Activated naive CD4-positive, alpha-beta T cell treated with anti-CD3 and anti-CD28 coated beads, Interleukin-2, amount 50 U/mL, for 72 hours (primary cell): Measurements from ENCODE around the gene TRMT2A. TPM values are rescaled to one million over a fixed set of nuclear protein-coding genes. Genes with fewer than 3 reads are reported as not detected.
"Not testable (repeated sequence)": the region's sequence is repeated elsewhere in the genome, so short reads cannot be mapped to it uniquely, and the experiment has no call there.

Experiments
- ATAC-seq, 2 donors: fragments of 150-1000 bp; cut with Tn5 transposase; 2 replicates each; pipeline ENCODE4 v1.10.0; 2021; ENCODE audit warnings: mild to moderate bottlenecking in 2 of 2, moderate library complexity in 2 of 2
- DNase-seq, 2 donors: peaks; one replicate each; pipeline ENCODE4 v3.0.0; 2021 to 2022; ENCODE audit warnings: low spot score in 2 of 2
- H3K27ac Mint-ChIP-seq, 2 donors: one replicate each; pipeline ENCODE4 v1.8.0; 2022; ENCODE audit warnings: mild to moderate bottlenecking in 2 of 2, mixed read lengths in 2 of 2
- H3K36me3 Mint-ChIP-seq, 2 donors: one replicate each; pipeline ENCODE4 v1.8.0; 2022; ENCODE audit warnings: mixed read lengths in 2 of 2
- H3K9me3 Mint-ChIP-seq, 2 donors: one replicate each; pipeline ENCODE4 v1.8.0; 2022; ENCODE audit warnings: mixed read lengths in 2 of 2
- total RNA-seq, 2 donors: library from RNA; stranded (reverse); gene quantifications; one replicate each; pipeline ENCODE4 v1.2.3, GENCODE V29; 2022

The TRMT2A gene, protein sequence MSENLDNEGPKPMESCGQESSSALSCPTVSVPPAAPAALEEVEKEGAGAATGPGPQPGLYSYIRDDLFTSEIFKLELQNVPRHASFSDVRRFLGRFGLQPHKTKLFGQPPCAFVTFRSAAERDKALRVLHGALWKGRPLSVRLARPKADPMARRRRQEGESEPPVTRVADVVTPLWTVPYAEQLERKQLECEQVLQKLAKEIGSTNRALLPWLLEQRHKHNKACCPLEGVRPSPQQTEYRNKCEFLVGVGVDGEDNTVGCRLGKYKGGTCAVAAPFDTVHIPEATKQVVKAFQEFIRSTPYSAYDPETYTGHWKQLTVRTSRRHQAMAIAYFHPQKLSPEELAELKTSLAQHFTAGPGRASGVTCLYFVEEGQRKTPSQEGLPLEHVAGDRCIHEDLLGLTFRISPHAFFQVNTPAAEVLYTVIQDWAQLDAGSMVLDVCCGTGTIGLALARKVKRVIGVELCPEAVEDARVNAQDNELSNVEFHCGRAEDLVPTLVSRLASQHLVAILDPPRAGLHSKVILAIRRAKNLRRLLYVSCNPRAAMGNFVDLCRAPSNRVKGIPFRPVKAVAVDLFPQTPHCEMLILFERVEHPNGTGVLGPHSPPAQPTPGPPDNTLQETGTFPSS
- 10 to 100 TPM; 79.9 to 93.9 TPM for total RNA-seq

DNA sequence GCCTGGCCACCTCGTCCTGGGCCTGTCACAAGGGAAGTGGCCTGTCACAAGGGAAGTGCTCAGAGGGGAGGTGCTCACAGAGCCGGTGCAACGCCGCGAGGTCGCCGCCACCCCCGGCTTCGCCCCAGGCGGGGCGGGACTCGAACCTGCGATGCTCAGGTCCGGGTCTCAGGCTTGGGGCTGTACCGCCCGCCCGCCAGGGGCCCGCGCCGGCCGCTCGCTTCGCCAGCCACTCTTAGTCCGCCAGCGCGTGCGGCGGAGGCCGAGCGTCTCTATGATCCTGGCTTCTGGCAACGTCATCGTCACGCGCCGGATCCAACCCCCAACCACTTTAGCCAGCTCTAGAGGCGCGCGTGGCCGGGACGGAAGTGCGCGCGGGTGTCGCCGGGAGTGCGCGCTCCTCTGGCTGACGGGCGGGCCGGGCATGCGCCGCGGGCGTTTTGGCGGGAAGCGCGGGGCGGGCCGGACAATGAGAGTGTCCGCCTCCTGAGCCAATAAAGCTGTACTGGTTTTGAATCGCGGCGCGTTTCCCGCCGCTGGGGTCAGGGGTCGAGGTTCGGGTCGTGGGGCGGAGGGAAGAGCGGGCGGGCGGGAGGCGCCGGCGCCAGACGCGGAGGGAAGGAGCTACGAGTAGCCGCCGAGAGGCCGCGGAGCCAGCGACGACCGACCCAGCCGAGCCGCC, at the start of gene TRMT2A:
TRMT2A (minus strand) TSS at position 276 of the 682 bp plus-strand sequence. CDS start 320 bp downstream, outside the sequence.
- Mint-ChIP-seq H3K36me3 (peaks cover 46 to 50% of the 10 kb centered on the region in 2 donors), H3K27ac (peak within 1 kb of the TSS; percentile 93 to 97), H3K9me3 (no peaks in the 10 kb centered on the region)
- DNase-seq (peak; percentile 98 to 99), ATAC-seq (peak; percentile 79 to 86)

DNA sequence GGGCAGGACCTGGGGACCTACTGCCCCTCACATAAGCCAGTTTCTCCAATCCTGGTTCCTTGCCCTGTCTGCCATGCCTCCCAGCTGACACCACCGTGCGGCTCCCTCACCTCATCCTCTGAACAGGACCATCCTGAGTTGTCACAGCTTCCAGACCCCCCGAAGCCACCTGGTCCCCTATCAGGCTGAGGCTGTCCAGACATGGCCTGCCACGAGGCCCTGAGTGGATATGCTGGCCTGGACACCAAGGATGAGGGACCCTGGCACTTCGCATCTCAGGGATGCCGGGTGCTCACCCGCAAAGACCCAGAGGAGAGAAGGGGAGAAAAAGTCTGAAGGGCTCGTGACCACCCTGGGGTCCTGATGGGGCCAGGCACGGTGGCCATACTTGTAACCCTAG, 49.7 kb upstream of the TRMT2A start:
- ATAC-seq (no peak), DNase-seq (no peak)
- Mint-ChIP-seq H3K27ac (no peak overlapping the region), H3K9me3 (peaks cover 0 to 5% of the 10 kb centered on the region in 2 donors), H3K36me3 (no peaks in the 10 kb centered on the region)

DNA sequence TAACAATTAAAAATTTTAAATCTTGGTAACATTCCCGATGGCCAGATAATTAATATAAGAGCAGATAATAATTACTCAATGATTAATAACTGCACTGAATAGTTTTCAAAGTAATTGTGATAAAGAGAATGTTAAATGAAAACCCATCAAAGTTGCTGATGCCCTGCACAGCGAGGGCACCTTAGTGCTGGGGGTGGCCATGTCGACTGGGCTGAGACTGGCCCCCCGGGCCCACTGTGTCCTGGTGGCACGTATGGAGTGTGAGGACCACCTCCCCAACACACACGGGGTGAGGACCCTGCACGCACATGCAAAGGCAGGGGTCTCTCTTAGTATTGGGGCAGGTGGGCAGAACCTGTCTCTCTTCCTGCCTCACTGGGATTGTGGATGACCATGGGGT, 48.9 kb upstream of the TRMT2A start:
- Mint-ChIP-seq H3K36me3 (no peaks in the 10 kb centered on the region), H3K27ac (no peak overlapping the region), H3K9me3 (peaks cover 0 to 5% of the 10 kb centered on the region in 2 donors)
- no peak for ATAC-seq
- no peak for DNase-seq

DNA sequence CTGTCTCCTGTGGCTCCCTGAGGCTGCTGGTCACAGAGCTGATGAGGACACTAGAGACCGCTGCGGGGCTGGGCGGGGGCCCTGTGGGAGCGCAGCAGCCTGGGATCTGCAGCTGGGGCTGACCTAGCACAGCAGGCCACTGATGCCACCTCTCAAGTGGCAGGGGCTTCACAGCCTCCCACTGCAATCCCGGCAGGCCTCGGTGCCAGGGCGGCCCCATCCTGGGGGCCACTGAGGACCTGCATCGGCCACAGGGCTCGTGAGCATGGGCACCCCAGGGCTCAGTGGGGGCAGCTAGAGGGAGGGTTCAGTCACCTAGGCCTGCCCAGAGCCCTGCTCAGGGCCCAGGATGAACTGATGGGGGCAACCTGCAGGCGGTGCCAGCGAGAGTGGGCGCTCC, 48.4 kb upstream of the TRMT2A start:
- ATAC-seq (no peak), DNase-seq (no peak)
- no peaks in the 10 kb centered on the region for H3K36me3 Mint-ChIP-seq
- peaks cover 0 to 5% of the 10 kb centered on the region in 2 donors for H3K9me3 Mint-ChIP-seq
- no peak overlapping the region for H3K27ac Mint-ChIP-seq

DNA sequence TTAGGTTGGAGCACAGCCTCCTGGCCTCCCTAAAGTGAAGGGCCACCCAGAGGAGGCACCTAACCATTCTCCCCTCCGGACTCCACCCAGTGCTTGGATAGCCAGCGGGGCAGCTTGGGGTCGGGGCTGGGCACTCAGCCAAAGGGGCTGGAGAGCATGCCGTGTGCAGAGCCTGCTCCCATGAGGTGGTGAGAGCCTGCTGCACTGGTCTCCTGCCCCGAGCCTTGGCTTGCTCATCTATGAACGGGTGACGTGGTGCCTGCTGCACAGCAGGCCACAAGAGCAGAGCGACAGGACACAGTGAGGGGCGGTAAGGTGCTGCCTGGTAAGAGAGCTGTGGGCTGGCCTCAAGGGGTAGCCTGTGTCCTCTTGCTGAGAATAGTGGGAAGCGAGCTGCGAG, 47.8 kb upstream of the TRMT2A start:
- ATAC-seq (no peak), DNase-seq (no peak)
- H3K9me3 Mint-ChIP-seq, result peaks cover 0 to 5% of the 10 kb centered on the region in 2 donors
- H3K27ac Mint-ChIP-seq, result no peak overlapping the region
- H3K36me3 Mint-ChIP-seq, result no peaks in the 10 kb centered on the region

DNA sequence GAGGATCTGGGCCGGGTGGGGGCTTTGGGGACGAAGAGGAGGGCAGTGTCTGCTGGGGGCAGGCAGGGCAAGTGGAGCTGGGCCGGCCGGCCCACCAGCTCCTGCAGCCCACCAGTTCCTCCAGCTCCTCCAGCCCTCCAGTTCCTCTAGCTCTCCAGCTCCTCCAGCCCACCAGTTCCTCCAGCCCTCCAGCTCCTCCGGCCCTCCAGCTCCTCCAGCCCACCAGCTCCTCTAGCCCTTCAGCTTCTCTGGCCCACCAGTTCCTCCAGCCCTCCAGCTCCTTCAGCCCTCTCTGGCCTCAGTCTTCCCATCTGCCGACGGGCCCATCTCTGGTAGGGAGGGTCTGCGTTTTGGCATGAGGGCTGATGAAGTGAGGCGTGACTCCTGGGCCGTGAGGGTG, 43.0 kb upstream of the TRMT2A start:
- DNase-seq, result no peak
- no peaks in the 10 kb centered on the region for H3K36me3 Mint-ChIP-seq
- ATAC-seq, result no peak
- H3K9me3 Mint-ChIP-seq, result peaks cover 0 to 5% of the 10 kb centered on the region in 2 donors
- H3K27ac Mint-ChIP-seq, result peak overlapping the region in 1 of 2 donors; percentile 36

DNA sequence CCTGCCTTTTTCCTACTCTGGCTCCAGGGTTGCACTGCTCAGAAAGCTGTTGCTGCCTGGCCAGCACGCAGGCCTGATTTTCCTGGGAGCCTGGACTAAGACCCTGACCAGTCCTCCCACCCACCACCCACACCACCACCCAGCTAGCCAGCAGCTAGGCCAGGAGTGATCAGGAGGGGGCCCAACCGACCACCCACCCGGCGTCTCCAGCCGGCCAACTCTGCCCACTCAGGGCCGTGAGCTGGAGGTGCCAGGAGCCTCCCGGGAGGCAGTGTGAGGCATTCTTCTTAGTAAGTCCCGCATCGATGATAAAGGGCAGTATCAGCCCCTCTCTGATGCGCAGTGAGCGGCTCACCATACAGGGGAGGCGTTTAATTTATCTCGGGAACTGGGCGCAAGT, 42.5 kb upstream of the TRMT2A start:
- H3K27ac Mint-ChIP-seq, H3K36me3 Mint-ChIP-seq, ATAC-seq, H3K9me3 Mint-ChIP-seq, DNase-seq: not testable (repeated sequence)

DNA sequence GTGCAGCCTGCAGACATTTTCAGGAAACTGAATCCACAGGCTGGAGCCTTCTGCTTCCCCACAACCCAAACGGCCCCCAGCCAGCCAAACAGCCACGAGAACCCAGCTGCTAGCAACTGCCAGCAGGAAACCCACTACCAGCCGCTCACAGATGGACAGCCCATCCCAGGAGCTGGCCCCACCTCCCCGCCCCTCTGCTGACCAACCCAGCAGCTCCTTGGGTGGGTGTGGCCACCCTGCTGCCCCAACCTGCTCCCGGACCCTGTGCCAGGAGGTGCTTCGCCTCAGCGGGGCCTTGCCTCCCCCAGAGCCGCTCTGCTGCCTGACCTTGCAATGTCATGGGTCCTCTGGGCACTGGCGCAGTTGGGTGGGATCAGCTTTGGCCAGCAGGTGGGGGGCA, 42.0 kb upstream of the TRMT2A start:
- H3K27ac Mint-ChIP-seq, result no peak overlapping the region
- peaks cover 0 to under 1% of the 10 kb centered on the region in 2 donors for H3K9me3 Mint-ChIP-seq
- H3K36me3 Mint-ChIP-seq, result no peaks in the 10 kb centered on the region
- no peak for ATAC-seq
- DNase-seq, result no peak

DNA sequence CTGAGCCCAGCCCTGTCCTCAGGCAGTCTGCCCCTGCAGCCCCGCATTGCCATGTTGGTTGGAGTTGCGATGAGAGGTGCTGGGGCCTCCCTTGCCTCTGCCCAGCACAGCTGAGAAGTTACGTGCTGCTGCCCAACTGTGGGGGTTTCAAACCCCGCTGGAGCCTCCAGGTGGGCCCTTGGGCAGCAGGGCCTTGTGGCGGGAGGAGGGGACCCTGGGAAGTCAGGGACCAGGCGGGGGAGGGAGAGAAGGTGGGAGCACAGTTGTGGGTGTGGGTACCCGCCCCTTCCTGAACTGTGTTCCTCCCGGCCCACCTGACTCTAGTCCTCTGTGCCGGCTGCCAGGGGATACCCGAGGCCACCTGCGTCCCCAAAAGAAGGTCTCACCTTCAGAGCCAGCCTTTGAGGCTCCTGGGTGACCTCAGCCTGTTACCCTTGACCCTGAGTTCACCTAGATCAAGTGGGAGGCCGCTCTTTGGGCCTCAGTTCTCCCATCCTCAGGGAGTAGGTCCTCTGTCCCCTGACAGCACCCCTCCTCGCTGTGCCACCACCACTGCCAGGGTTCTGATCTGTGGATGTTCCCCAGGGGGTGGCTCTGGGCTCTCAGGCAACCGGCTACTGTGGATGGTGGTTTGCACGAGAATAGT, 41.5 kb upstream of the TRMT2A start:
- DNase-seq (no peak), ATAC-seq (no peak)
- Mint-ChIP-seq H3K36me3 (no peaks in the 10 kb centered on the region), H3K9me3 (no peaks in the 10 kb centered on the region), H3K27ac (no peak overlapping the region)

DNA sequence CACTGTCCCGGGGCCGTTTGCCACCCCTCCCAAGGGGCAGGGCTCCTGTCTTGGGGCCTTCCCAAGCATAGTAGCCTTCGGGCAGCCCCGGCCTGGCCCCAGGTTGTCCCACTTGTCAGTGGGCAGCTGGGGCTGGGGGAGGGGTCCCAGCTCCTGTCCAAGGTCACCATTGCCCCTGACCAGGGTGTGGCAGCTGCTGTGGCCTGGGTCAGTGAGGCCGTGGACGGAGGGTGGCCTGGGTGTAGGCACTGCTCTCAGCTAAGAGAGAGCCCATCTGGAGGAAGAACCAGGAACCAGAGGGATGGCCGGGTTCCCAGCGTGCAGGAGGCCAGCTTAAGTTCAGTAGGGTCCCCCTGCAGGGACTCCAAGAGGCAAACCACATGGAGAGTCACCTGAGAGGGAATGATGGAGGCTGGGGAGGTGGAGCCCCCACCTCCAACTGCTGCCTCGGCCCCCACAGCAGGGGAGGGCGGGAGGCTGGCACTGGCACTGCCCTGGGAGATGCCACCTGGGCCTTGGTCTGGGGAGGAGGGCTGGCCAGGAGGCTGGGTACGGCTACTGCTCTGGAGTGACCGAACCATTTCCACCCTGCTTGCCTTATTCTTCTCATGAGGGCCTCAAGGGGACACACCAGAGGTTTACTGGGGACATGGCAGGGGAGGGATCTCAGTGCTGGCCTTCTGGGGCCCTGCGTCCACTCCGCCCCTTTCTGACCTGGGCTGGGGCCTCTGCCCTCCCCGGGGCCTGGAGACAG, 40.6 kb upstream of the TRMT2A start:
- Mint-ChIP-seq H3K9me3 (no peaks in the 10 kb centered on the region), H3K27ac (no peak overlapping the region), H3K36me3 (no peaks in the 10 kb centered on the region)
- ATAC-seq (peak in 1 of 2 donors; percentile 7), DNase-seq (no peak)

DNA sequence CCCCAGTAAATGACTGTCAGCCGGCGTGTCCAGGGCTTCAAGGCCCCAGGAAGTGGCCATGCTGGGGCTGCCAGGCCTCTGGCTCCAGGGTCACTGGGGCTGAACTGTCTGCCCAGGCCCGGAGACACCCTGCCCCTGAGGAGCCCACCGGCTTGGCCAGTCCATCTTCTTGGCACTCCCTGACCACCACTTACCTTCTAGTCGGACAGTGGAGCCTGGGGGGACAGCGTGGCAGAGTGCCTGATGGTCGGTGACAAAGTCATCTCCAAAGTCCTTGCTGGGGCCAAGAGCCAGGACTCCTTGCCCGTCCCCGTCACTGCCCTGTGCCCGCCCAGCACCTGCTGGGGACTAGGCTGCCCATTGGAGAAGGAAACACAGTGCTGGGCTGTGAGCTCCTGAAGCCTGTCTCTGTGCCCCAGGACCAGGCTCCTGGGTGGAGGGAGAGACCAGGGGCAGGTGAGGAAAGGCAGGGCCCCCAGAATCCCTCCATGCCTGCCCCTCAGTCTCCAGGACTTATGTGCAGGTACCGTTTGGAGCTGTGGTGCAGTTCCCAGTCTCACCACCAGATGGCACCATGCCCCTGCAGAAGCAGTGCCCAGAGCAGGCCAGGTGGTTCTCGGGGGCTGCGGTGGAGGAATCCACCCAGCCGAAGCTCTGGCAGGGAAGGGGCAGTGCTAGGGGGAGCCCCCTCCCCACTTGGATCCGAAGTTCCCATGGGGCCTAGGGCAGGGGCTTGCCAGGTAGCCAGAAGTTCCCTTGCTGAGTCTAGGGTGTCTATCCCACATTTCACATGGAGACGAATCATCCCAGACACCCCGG, 39.8 kb upstream of the TRMT2A start:
- no peaks in the 10 kb centered on the region for H3K9me3 Mint-ChIP-seq
- H3K27ac Mint-ChIP-seq, result no peak overlapping the region
- H3K36me3 Mint-ChIP-seq, result no peaks in the 10 kb centered on the region
- ATAC-seq (peak; percentile 82 to 89), DNase-seq (peak; percentile 77 to 93)

DNA sequence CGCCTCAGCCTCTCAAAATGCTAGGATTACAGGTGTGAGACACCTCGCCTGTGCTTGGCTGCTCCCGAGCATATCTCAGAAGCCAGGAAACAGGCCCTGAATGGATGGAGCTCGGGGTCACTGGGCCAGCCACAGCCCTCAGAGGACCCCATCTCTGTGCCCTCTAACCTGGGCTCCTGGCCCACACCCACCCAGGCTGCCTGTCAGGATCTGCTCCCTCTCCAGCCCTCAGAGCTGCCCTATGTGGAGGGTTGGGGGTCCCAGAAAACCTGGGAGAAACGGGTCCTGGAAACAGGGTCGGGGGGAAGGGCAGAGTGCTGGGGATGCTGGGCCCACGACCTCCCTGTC, 39.0 kb upstream of the TRMT2A start:
- Mint-ChIP-seq H3K27ac (no peak overlapping the region), H3K36me3 (no peaks in the 10 kb centered on the region), H3K9me3 (no peaks in the 10 kb centered on the region)
- DNase-seq (no peak), ATAC-seq (no peak)

DNA sequence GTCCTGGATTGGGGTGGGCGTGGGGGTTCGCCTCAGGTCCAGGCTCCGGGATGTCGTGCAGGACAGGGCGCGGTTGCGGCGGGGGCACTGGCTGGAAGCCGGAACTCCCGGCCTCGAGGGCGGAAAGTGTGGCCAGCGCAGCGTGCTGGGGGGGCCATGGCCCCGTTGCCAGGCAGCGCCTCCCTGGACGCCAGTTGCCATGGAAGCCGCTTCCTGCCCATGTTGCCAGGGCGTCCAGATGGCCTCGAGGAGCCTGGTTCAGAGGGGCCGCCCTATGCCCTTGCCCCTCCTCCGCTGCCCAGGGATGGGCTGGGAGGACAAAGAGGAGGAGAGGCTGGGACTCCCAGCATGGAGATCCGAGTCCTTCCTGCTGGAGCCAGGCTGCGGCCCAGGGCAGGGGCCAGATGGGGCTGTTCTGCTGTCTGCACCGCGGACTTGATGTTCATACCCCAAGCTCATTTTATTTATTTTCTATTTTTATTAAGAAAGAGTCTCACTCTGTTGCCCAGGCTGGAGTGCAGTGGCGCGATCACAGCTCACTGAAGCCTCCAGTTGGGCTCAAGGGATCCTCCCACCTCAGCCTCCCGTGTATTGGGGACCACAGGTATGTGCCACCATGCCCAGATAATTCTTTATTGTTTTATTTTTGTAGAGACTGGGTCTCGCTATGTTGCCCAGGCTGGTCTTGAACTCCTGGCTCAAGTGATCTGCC, 38.5 kb upstream of the TRMT2A start:
- Mint-ChIP-seq H3K36me3 (no peaks in the 10 kb centered on the region), H3K27ac (no peak overlapping the region), H3K9me3 (no peaks in the 10 kb centered on the region)
- DNase-seq (no peak), ATAC-seq (no peak)

DNA sequence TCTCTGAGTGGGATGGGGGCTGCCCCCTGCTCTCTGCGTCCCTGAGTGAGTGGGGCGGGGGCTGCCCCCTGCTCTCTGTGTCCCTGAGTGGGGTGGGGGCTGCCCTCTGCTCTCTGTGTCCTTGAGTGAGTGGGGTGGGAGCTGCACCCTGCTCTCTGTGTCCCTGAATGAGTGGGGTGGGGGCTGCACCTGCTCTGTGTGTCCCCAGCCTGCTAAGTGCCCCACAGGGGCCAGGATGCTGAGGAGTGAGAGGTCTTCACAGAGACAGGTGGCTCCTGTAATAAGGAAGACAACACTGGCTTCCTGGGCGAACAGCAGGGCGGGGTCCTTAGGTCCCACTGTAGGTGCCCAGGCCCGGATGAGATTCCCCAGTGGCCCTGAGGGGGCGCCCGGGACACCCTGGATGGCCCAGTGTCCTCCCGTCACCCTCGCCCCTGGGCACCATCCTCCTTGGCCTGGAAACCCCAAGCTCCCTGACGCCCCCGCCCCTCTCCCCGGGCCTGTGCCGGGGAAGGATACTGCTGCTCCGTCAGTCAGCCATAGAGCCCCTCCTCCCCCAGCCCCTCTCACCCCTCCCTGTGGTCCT, 37.7 kb upstream of the TRMT2A start:
- no peaks in the 10 kb centered on the region for H3K36me3 Mint-ChIP-seq
- DNase-seq (no peak), ATAC-seq (no peak)
- H3K9me3 Mint-ChIP-seq, result no peaks in the 10 kb centered on the region
- peak overlapping the region in 1 of 2 donors; percentile 29 for H3K27ac Mint-ChIP-seq

DNA sequence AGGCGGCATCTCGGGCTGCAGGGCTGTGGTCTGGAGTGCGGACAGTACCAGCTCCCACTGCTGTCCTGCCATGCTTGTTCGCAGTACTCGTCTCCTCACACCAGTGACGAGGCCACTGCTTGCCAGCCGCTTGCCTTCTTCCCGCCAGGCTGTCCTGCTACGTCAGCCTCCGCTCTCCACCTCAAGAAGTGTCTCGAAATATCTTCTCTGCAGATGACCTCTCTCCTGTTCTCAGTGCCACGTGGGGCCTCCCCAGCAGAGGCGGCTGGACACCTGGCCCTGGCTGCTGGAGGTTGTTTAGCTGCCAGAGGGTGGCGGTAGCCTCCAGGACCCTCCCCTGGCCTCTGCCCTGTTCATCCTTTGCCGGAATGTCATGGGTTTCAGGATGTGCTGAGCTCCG, 36.9 kb upstream of the TRMT2A start:
- Mint-ChIP-seq H3K27ac (no peak overlapping the region), H3K36me3 (no peaks in the 10 kb centered on the region), H3K9me3 (no peaks in the 10 kb centered on the region)
- DNase-seq (no peak), ATAC-seq (no peak)
